Large intestine (tissue), 3 donors: ENCODE results near the gene GSG1L. TPM values are rescaled to one million over a fixed set of nuclear protein-coding genes. Genes with fewer than 3 reads are reported as not detected.

ENCODE experiments used
- DNase-seq, 2 donors: peaks; one replicate each; pipeline versions ENCODE4 v3.0.0 to v3.0.0-alpha.2; 2013
- H3K27ac ChIP-seq: one replicate; pipeline ENCODE4 v1.5.1; 2013; ENCODE audit warnings: low read length
- H3K27me3 ChIP-seq: 2 replicates; pipeline ENCODE4 v1.6.1; 2013; ENCODE audit warnings: low read length; ENCODE audit not compliant: control insufficient read depth, insufficient read depth
- H3K36me3 ChIP-seq: 2 replicates; pipeline ENCODE4 v1.6.1; 2013; ENCODE audit warnings: low read length; ENCODE audit not compliant: control insufficient read depth, insufficient read depth
- H3K4me1 ChIP-seq: one replicate; pipeline ENCODE4 v1.6.1; 2013; ENCODE audit warnings: low read length; ENCODE audit not compliant: control insufficient read depth, insufficient read depth
- H3K4me3 ChIP-seq: one replicate; pipeline ENCODE4 v1.5.1; 2013; ENCODE audit warnings: low read length
- H3K9me3 ChIP-seq: one replicate; pipeline ENCODE4 v1.6.1; 2013; ENCODE audit warnings: mild to moderate bottlenecking, low read depth, low read length, moderate library complexity; ENCODE audit not compliant: control insufficient read depth
- WGBS: methylation state at CpG from one replicate; pipeline ENCODE4 v1.1.5; 2013; ENCODE audit warnings: low lambda C conversion rate; ENCODE audit not compliant: insufficient coverage; 5-methylcytosine and 5-hydroxymethylcytosine counted together
- polyA plus RNA-seq: library from polyadenylated mRNA; unstranded; fragments of 120-200 nt; gene quantifications from one replicate; pipeline ENCODE4 v1.2.1, GENCODE V29; 2013

The GSG1L gene
- polyA plus RNA-seq, 1 donor: 1.2 TPM

DNA sequence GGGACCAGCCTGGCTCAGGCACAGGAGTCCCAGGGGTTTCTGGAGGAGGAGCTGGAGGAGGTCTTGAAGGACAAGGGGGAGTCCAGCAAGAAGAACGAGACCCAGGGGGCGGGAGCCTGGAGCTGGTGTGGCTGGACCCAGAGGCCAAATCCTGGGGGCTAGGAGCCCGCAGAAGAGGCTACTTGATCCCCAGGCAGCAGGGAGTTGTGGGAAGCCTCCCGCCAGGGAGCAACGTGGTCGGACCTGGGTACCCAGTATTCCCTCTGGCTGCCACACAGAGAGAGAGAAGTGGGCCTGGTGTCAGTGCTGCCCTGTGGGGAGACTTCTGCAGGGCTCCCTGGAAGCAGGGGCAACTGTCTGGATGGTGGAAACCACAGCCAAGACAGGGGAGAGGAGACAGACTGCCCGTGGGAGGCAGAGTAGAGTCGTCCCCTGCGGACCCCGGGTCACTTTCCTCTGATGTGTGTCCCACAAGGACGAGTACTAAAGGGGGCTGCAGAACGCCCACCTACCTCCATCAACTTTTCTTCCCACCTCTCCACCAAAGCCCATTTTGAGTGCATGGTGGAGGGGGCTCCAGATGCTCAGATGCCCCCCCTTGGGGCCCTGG, 160.4 kb downstream of the GSG1L start:
- Histone ChIP-seq H3K27me3 (no peaks in the 10 kb centered on the region), H3K27ac (no peak overlapping the region), H3K9me3 (no peaks in the 10 kb centered on the region), H3K36me3 (no peaks in the 10 kb centered on the region), H3K4me3 (no peak overlapping the region), H3K4me1 (no peaks in the 10 kb centered on the region)
- WGBS: 80% methylated on average over 2 of the region's 12 CpGs
- DNase-seq: no peak

DNA sequence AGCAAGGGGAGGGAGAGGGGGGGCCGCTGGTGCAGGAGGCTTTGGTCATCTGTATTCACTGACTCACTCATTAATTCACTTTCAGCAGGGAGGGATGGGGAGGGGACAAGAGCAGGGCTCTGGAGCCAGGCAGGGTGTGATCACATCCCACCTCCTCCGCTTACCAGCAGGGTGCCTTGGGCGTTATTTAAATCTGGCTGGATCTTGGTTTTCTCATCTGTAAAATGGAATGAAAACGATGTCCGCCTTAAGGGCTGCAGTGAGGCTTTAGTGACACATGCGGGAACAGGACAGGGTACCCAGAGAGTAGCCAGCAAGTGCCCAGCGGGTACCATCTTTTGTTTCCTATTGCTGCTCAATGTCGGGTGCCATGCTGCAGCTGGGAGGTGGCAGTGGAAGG, 161.0 kb downstream of the GSG1L start:
- Histone ChIP-seq H3K4me1 (no peaks in the 10 kb centered on the region), H3K4me3 (no peak overlapping the region), H3K27ac (no peak overlapping the region), H3K27me3 (no peaks in the 10 kb centered on the region), H3K36me3 (no peaks in the 10 kb centered on the region), H3K9me3 (no peaks in the 10 kb centered on the region)
- no CpG with 5 or more reads among the region's 8 CpGs for WGBS
- DNase-seq: no peak

DNA sequence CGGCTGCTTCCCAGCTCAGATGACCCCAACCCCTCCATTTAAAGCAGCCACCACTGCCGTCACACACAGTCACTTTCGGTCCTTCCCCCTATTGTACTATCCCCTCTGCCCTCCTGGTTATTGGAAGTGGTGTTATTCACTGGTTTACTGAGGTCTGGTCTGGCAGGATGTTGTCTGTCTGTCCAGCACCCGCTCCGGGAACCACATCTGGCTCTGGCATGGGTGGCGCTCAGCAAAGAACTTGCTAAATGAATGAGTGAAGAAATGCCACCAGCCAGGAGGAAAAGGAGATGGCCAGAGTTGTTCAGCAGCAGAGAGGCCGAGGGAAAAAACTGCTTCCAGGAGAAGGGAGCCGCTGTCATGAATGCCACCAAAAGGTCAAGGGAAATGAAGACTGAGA, 161.6 kb downstream of the GSG1L start:
- Histone ChIP-seq H3K4me1 (no peaks in the 10 kb centered on the region), H3K9me3 (no peaks in the 10 kb centered on the region), H3K27ac (no peak overlapping the region), H3K4me3 (no peak overlapping the region), H3K36me3 (no peaks in the 10 kb centered on the region), H3K27me3 (no peaks in the 10 kb centered on the region)
- DNase-seq: no peak
- WGBS: 94% methylated on average over 3 of the region's 8 CpGs

DNA sequence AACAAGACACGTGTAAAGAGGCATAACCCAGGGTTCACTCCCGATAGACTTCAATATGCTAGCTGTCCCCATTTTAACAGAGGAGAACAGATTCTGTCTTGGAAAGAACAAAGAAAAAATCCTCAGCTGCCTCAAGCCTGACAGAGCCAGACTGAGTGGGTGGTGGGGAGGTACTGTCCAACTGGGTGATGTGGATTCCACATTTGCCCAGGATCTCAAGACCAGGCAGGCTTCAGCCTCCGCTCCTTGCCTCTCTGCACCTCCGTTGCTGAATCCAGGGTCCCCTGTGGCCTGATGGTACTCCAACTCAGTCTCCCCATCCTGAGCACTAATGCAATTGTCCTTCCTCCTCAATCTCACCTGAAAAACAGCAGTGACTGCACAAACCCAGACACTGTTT, 163.8 kb downstream of the GSG1L start:
- H3K4me1 ChIP-seq: no peaks in the 10 kb centered on the region
- H3K36me3 ChIP-seq: no peaks in the 10 kb centered on the region
- H3K4me3 ChIP-seq: no peak overlapping the region
- H3K27me3 ChIP-seq: peaks cover 2% of the 10 kb centered on the region
- no peaks in the 10 kb centered on the region for H3K9me3 ChIP-seq
- H3K27ac ChIP-seq: no peak overlapping the region
- no CpG with 5 or more reads among the region's 4 CpGs for WGBS
- DNase-seq: no peak

DNA sequence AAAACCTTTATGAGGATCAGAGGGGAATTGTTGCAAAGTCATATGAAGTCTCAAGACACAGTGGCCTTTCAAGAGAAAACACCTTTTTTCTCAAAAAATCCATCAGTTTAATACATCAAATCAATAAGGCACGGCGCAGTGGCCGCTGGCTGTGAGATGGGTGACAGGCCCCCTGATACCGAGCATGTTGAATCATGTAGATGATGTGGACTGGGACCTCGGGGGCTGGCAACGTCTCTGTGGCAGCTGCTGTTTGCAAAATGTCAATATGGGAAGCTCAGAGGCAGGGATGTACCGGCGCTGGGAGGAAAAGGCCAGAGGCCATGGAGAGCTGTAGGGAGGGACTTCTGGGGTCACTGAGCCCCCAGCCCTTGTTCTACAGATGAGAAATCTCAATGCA, 169.1 kb downstream of the GSG1L start:
- no peak overlapping the region for H3K4me3 ChIP-seq
- no peaks in the 10 kb centered on the region for H3K4me1 ChIP-seq
- no CpG with 5 or more reads among the region's 8 CpGs for WGBS
- H3K36me3 ChIP-seq: no peaks in the 10 kb centered on the region
- H3K27me3 ChIP-seq: peaks cover 15% of the 10 kb centered on the region
- no peak for DNase-seq
- no peaks in the 10 kb centered on the region for H3K9me3 ChIP-seq
- H3K27ac ChIP-seq: no peak overlapping the region

DNA sequence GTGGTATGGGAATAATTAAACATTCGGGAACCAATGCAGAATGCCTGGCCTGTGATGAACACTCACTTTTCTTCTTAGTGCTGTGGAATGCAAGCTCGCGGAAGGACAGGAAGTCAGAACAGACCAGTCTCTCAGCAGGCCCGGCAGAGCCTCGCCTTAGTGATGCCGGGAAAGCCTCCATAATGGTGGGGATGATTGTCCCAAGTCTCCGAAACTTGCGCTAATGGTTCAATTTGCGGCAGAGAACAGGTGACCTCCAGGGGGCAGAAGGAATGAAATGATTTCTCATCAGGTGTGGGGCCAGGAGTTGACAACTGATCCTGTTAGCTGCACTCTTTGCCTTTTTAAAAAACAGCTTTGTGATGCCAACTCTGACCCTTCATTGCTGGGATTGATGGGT, 170.6 kb downstream of the GSG1L start:
- no peak overlapping the region for H3K4me3 ChIP-seq
- H3K9me3 ChIP-seq: no peaks in the 10 kb centered on the region
- peaks cover 15% of the 10 kb centered on the region for H3K27me3 ChIP-seq
- DNase-seq: no peak
- no peaks in the 10 kb centered on the region for H3K4me1 ChIP-seq
- H3K27ac ChIP-seq: no peak overlapping the region
- no CpG with 5 or more reads among the region's 9 CpGs for WGBS
- H3K36me3 ChIP-seq: no peaks in the 10 kb centered on the region

DNA sequence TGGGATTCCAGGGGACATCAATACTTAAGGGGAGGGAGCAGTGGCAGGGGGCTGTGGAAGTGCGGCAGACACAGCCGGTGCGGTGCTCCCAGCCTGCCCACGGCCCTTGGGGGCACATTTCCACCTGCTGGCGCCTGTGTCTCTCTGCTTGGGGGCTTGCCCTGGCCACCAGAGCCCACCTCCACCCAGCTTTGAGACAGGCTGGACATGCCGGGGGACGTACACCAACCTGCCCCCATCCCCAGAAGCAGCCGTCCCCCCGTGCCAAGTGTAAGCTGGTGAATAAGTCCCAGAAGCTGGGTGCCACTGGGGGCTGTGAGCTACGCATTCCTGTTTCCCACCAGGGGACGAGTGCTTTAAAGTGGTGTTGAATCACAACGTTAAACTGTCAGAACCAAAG, 172.6 kb downstream of the GSG1L start:
- Histone ChIP-seq H3K4me3 (no peak overlapping the region), H3K9me3 (no peaks in the 10 kb centered on the region), H3K36me3 (no peaks in the 10 kb centered on the region), H3K27me3 (peaks cover 15% of the 10 kb centered on the region), H3K27ac (no peak overlapping the region), H3K4me1 (no peaks in the 10 kb centered on the region)
- DNase-seq: no peak
- no CpG with 5 or more reads among the region's 12 CpGs for WGBS

DNA sequence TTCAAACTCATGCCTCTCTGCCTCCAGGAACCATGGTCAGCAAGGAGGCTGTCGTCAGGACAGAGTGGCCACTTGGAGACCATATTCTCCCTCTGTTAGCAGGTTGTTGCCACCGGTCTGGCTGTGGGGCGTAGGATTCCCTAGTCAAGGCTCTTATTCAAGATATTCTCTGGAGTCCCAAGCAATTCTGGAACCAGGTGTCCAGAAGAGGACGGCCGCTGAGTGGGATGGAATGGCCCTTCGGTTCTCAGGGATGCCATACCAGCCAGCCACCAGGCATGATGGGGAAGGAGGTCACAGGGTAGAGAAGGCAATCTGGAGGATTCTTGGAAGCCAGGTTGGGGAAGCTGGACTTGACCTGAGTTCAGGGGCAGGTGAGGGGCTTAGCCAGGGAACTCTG, 173.5 kb downstream of the GSG1L start:
- WGBS: no CpG with 5 or more reads among the region's 6 CpGs
- H3K4me1 ChIP-seq: no peaks in the 10 kb centered on the region
- DNase-seq: no peak
- H3K36me3 ChIP-seq: no peaks in the 10 kb centered on the region
- H3K27ac ChIP-seq: no peak overlapping the region
- H3K27me3 ChIP-seq: peaks cover 15% of the 10 kb centered on the region
- no peaks in the 10 kb centered on the region for H3K9me3 ChIP-seq
- no peak overlapping the region for H3K4me3 ChIP-seq

DNA sequence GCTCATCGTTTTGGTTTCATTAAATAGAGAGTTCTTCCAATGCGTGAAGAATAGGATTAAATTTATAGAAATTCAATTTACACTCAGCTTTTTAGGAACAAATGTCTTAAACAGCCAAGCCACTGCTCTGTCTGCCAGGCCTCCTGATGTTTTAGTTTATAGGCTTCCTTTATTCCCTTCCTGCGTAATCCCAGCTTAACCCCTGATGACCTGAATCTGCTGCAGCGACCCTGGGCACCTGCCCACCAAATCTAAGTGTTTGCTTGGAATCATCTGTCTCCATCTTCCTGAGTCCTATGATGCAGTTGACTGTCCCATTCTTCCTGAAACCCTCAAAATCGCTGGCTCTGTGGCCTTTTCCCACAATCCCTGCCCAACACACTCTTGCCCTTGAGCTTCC, 179.9 kb downstream of the GSG1L start:
- H3K27me3 ChIP-seq: no peaks in the 10 kb centered on the region
- no peak overlapping the region for H3K27ac ChIP-seq
- H3K36me3 ChIP-seq: no peaks in the 10 kb centered on the region
- no peak overlapping the region for H3K4me3 ChIP-seq
- H3K4me1 ChIP-seq: no peaks in the 10 kb centered on the region
- WGBS: no CpG with 5 or more reads among the region's 5 CpGs
- no peak for DNase-seq
- H3K9me3 ChIP-seq: no peaks in the 10 kb centered on the region

DNA sequence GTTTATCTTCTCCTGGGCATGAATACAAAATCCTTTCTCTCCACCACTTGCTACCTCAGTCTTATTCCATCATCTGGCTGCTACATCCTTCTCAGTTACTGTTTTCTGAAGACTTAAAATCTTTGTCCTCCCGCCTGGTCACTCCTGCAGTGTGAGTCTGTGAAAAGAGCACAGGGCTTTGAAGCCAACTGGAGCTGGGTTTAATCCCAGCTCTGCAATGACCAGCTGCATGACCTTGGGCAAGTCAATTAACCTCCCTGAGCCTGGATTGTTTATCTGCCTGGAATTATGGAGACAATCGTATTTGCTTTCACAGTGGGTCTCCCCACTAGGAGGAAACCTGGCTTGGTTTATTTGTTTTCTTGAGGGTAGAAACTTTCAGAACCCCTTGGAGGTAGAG, 183.2 kb downstream of the GSG1L start:
- no peaks in the 10 kb centered on the region for H3K36me3 ChIP-seq
- H3K27me3 ChIP-seq: no peaks in the 10 kb centered on the region
- no peak overlapping the region for H3K4me3 ChIP-seq
- DNase-seq: no peak
- WGBS: 20% methylated on average over 1 of the region's 2 CpGs
- no peaks in the 10 kb centered on the region for H3K4me1 ChIP-seq
- H3K27ac ChIP-seq: no peak overlapping the region
- no peaks in the 10 kb centered on the region for H3K9me3 ChIP-seq

DNA sequence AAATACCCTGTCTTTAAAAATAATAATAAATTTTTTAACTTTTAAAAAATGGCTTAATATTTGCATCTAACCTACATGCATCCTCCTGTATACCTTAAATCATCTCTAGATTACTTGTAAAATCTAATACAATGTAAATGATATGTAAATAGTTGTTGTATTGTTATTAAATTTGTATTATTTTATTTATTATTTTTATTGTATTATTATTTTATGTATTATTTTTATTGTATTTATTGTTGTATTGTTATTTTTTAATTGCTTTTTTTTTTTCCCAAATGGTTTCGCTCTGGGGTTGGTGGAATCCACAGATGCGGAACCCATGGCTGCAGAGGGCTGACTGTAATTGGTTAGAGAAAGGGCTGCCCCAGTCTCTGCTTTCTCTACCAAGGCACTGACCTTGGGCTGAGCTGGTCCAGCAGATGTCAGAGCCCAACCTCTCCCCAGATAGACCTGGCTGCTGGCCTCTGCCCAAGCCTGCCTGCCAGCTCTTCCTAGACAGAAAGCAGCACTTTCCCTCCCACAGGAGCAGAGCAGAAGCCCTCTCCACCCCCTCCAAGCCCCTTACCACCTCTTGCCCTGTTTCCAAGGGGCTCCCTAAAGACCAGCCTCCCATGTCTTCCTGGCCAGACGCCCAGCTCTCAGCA, 183.8 kb downstream of the GSG1L start:
- Histone ChIP-seq H3K36me3 (no peaks in the 10 kb centered on the region), H3K4me3 (no peak overlapping the region), H3K9me3 (no peaks in the 10 kb centered on the region), H3K4me1 (no peaks in the 10 kb centered on the region), H3K27me3 (no peaks in the 10 kb centered on the region), H3K27ac (no peak overlapping the region)
- no CpG with 5 or more reads among the region's 3 CpGs for WGBS
- no peak for DNase-seq
